ENCODE data around the gene DCTN5. TPM values are rescaled to one million over a fixed set of nuclear protein-coding genes. Genes with fewer than 3 reads are reported as not detected.

DCTN5 gene
- total RNA-seq, 6 experiments from 2014 or later, result 70.5 to 80.9 (median 76.4) TPM

GRCh38 chr16:23682181-23682580 lies 40.9 kb downstream of the DCTN5 start:
- peaks cover 48% of the 10 kb centered on the region for H3K4me1 Mint-ChIP-seq (ENCODE audit: low read depth)
- H3K27ac Mint-ChIP-seq, result no peak overlapping the region
- H3K36me3 Mint-ChIP-seq (ENCODE audit: low read depth), result peaks cover 32% of the 10 kb centered on the region
- no peak for TF ChIP-seq CTCF (IDR thresholded peaks at IDR 0.05)
- peak overlapping the region; percentile 10; the same call in 1 of the 2 replicates for H3K4me3 Mint-ChIP-seq
- H3K27me3 Mint-ChIP-seq (ENCODE audit: insufficient read depth), result peaks cover 6% of the 10 kb centered on the region; the same call in 1 of the 2 replicates
- no peaks in the 10 kb centered on the region for H3K9me3 Mint-ChIP-seq
- no peak for DNase-seq

- Mint-ChIP-seq H3K27ac (peak overlapping the region; percentile 26; the same call in 1 of the 2 replicates), H3K9me3 (no peaks in the 10 kb centered on the region), H3K27me3 (ENCODE audit: insufficient read depth) (peaks cover 8% of the 10 kb centered on the region; the same call in 1 of the 2 replicates), H3K4me1 (ENCODE audit: low read depth) (peaks cover 35% of the 10 kb centered on the region), H3K36me3 (ENCODE audit: low read depth) (peaks cover 44% of the 10 kb centered on the region), H3K4me3 (no peak overlapping the region)
- no peak for TF ChIP-seq CTCF (IDR thresholded peaks at IDR 0.05)
- no peak for DNase-seq
These were observed 42.2 kb downstream of the DCTN5 start for GRCh38 chr16:23683487-23683886.

- H3K27ac Mint-ChIP-seq, result no peak overlapping the region
- no peaks in the 10 kb centered on the region for H3K9me3 Mint-ChIP-seq
- peaks cover 7% of the 10 kb centered on the region for H3K4me1 Mint-ChIP-seq (ENCODE audit: low read depth)
- peaks cover 43% of the 10 kb centered on the region for H3K36me3 Mint-ChIP-seq (ENCODE audit: low read depth)
- TF ChIP-seq CTCF (IDR thresholded peaks at IDR 0.05), result no peak
- no peak for DNase-seq
- no peak overlapping the region for H3K4me3 Mint-ChIP-seq
- peaks cover 2% of the 10 kb centered on the region; the same call in 1 of the 2 replicates for H3K27me3 Mint-ChIP-seq (ENCODE audit: insufficient read depth)
These were observed 46.0 kb downstream of the DCTN5 start for GRCh38 chr16:23687034-23687808.

- no peak overlapping the region for H3K4me3 Mint-ChIP-seq
- TF ChIP-seq CTCF (IDR thresholded peaks at IDR 0.05), result no peak
- peaks cover 3% of the 10 kb centered on the region; the same call in 1 of the 2 replicates for H3K27me3 Mint-ChIP-seq (ENCODE audit: insufficient read depth)
- peaks cover 36% of the 10 kb centered on the region for H3K36me3 Mint-ChIP-seq (ENCODE audit: low read depth)
- H3K27ac Mint-ChIP-seq, result no peak overlapping the region
- no peak for DNase-seq
- H3K4me1 Mint-ChIP-seq (ENCODE audit: low read depth), result peaks cover 9% of the 10 kb centered on the region
- H3K9me3 Mint-ChIP-seq, result no peaks in the 10 kb centered on the region
These were observed 48.3 kb downstream of the DCTN5 start for GRCh38 chr16:23689442-23690187.

- TF ChIP-seq CTCF (IDR thresholded peaks at IDR 0.05), result no peak
- Mint-ChIP-seq H3K4me3 (no peak overlapping the region), H3K4me1 (ENCODE audit: low read depth) (peaks cover 13% of the 10 kb centered on the region), H3K27me3 (ENCODE audit: insufficient read depth) (peaks cover 3% of the 10 kb centered on the region; the same call in 1 of the 2 replicates), H3K9me3 (no peaks in the 10 kb centered on the region), H3K36me3 (ENCODE audit: low read depth) (peaks cover 36% of the 10 kb centered on the region), H3K27ac (0 out of 2 replicates have a peak overlapping the region, but pooled peaks have one; percentile 51)
- no peak for DNase-seq
These were observed 49.7 kb downstream of the DCTN5 start for GRCh38 chr16:23690771-23691482.

All from HFFc6 (cell line).